Stomach (tissue), 9 donors: ENCODE results near the gene PPIP5K2. TPM values are rescaled to one million over a fixed set of nuclear protein-coding genes. Genes with fewer than 3 reads are reported as not detected.

Source experiments
- DNase-seq, 2 donors: peaks; one replicate each; pipeline versions ENCODE4 v3.0.0 to v3.0.0-alpha.2; 2013 to 2019
- H3K27ac ChIP-seq, 5 donors: fragments of 200-600 bp in 4 of 5; sonication (generic) in 4 of 5; one replicate each; pipeline ENCODE4 v1.5.1; 2013 to 2019; ENCODE audit warnings: mild to moderate bottlenecking in 1 of 5, moderate library complexity in 1 of 5
- H3K27me3 ChIP-seq, 3 donors: fragments of 200-600 bp; sonication (generic); one replicate each; pipeline ENCODE4 v1.5.1; 2017 to 2019; ENCODE audit warnings: mixed run types in 1 of 3
- H3K36me3 ChIP-seq, 4 donors: fragments of 200-600 bp; sonication (generic); 1 replicate in 3 of 4; 2 replicates in 1 of 4; pipeline ENCODE4 v1.5.1; 2016 to 2019
- H3K4me1 ChIP-seq, 4 donors: fragments of 200-600 bp; sonication (generic); one replicate each; pipeline ENCODE4 v1.5.1; 2016 to 2019
- H3K4me3 ChIP-seq, 4 donors: fragments of 200-600 bp; sonication (generic) in 3 of 4; one replicate each; pipeline ENCODE4 v1.5.1; 2016 to 2019; ENCODE audit warnings: mild to moderate bottlenecking in 1 of 4
- H3K9me3 ChIP-seq, 4 donors: fragments of 200-600 bp; sonication (generic); one replicate each; pipeline ENCODE4 v1.5.1; 2016 to 2019
- CTCF ChIP-seq, 7 experiments: fragments of 450-650 bp in 4 of 7; fragments of 200-600 bp in 3 of 7; sonication (generic) in 3 of 7; IDR thresholded peaks; one replicate each; pipeline ENCODE4 v1.5.1; 2016 to 2019; ENCODE audit warnings: antibody characterized with exemption in 7 of 7, control low read depth in 2 of 7, mild to moderate bottlenecking in 1 of 7
- EP300 ChIP-seq: sonication (generic); formaldehyde crosslinking; IDR thresholded peaks from one replicate; pipeline ENCODE4 v1.6.1; 2017; ENCODE audit warnings: antibody characterized with exemption
- POLR2A ChIP-seq, 4 donors: fragments of 450-650 bp; IDR thresholded peaks; one replicate each; pipeline ENCODE4 v1.6.1; 2016; ENCODE audit warnings: antibody characterized with exemption in 4 of 4, control low read depth in 2 of 4, mild to moderate bottlenecking in 1 of 4, moderate library complexity in 1 of 4
- POLR2AphosphoS5 ChIP-seq, 3 donors: sonication (generic); formaldehyde crosslinking; IDR thresholded peaks; one replicate each; pipeline ENCODE4 v1.6.1; 2016; ENCODE audit warnings: antibody characterized with exemption in 3 of 3
- WGBS, 5 donors: extraction: QIAGEN DNeasy Blood & Tissue Kit in 3 of 5; methylation state at CpG; one replicate each; pipeline versions ENCODE4 v1.1.5 to v1.1.7; 2013 to 2018; 5-methylcytosine and 5-hydroxymethylcytosine counted together
- intact Hi-C: fragments of 100-400 bp; cut with DNase I; formaldehyde crosslinking; loops from one replicate; pipeline ENCODE4 v1.15.1; 2023; ENCODE audit warnings: low total_unique reads
- polyA plus RNA-seq, 3 donors: library from polyadenylated mRNA; stranded (reverse); fragments of 200-250 nt; gene quantifications; one replicate each; pipeline ENCODE4 v1.2.3, GENCODE V29; 2013
- total RNA-seq, 5 donors: library from RNA; depleted of rRNA; stranded (reverse); fragments of >200 nt; gene quantifications; one replicate each; pipeline versions ENCODE4 v1.1.0 to v1.2.3, GENCODE V29; 2014 to 2016
- donor health status: healthy with polysubstance abuse.
- donor health status: Bipolar disorder and iron deficiency.
- donor health status: healthy.

The PPIP5K2 gene
- total and polyA plus RNA-seq, 8 donors = 12.1 to 101 (median 28.2) TPM

- Histone ChIP-seq H3K27me3 (no peaks in the 10 kb centered on the region), H3K4me3 (no peak overlapping the region), H3K27ac (no peak overlapping the region), H3K9me3 (no peaks in the 10 kb centered on the region), H3K4me1 (peaks cover 0 to 38% (median 10%) of the 10 kb centered on the region in 4 donors), H3K36me3 (peaks cover 0 to 10% (median 0%) of the 10 kb centered on the region in 4 donors)
- no peak for TF ChIP-seq CTCF (IDR thresholded peaks at IDR 0.05)
- no peak for TF ChIP-seq POLR2AphosphoS5 (IDR thresholded peaks at IDR 0.05)
- TF ChIP-seq EP300 = no peak
- TF ChIP-seq POLR2A (IDR thresholded peaks at IDR 0.05) = no peak
- intact Hi-C loops = no loop called here
- no peak for DNase-seq
- 76 to 97% (median 85%) methylated on average over 2 of the region's 2 CpGs for WGBS, 5 donors
Observed at GRCh38 chr5:103127292-103127817, 7.3 kb downstream of the PPIP5K2 start.

GRCh38 chr5:103128202-103128601 lies 8.1 kb downstream of the PPIP5K2 start:
- H3K27me3 ChIP-seq = no peaks in the 10 kb centered on the region
- H3K4me1 ChIP-seq = peaks cover 0 to 30% (median 10%) of the 10 kb centered on the region in 4 donors
- DNase-seq = no peak
- intact Hi-C loops = no loop called here
- no peak overlapping the region for H3K27ac ChIP-seq
- TF ChIP-seq CTCF (IDR thresholded peaks at IDR 0.05) = no peak
- TF ChIP-seq POLR2AphosphoS5 (IDR thresholded peaks at IDR 0.05) = no peak
- no peak for TF ChIP-seq EP300
- TF ChIP-seq POLR2A (IDR thresholded peaks at IDR 0.05) = no peak
- peaks cover 0 to 10% (median 0%) of the 10 kb centered on the region in 4 donors for H3K36me3 ChIP-seq
- no peaks in the 10 kb centered on the region for H3K9me3 ChIP-seq
- H3K4me3 ChIP-seq = no peak overlapping the region

- H3K4me1 ChIP-seq = peaks cover 0 to 16% (median 2%) of the 10 kb centered on the region in 4 donors
- no peak for DNase-seq
- WGBS, 5 donors = 85 to 93% (median 88%) methylated on average over 1 of the region's 1 CpG
- intact Hi-C loops = no loop called here
- H3K4me3 ChIP-seq = no peak overlapping the region
- no peaks in the 10 kb centered on the region for H3K9me3 ChIP-seq
- no peaks in the 10 kb centered on the region for H3K27me3 ChIP-seq
- no peak for TF ChIP-seq EP300
- H3K36me3 ChIP-seq = peaks cover 0 to 29% (median 16%) of the 10 kb centered on the region in 4 donors
- no peak overlapping the region for H3K27ac ChIP-seq
Observed at GRCh38 chr5:103132684-103133083, 12.6 kb downstream of the PPIP5K2 start.

- H3K4me1 ChIP-seq = peaks cover 0 to 16% (median 2%) of the 10 kb centered on the region in 4 donors
- intact Hi-C loops = no loop called here
- TF ChIP-seq POLR2AphosphoS5 (IDR thresholded peaks at IDR 0.05) = no peak
- no peak for TF ChIP-seq EP300
- TF ChIP-seq POLR2A (IDR thresholded peaks at IDR 0.05) = no peak
- TF ChIP-seq CTCF (IDR thresholded peaks at IDR 0.05) = no peak
- 25 to 46% (median 36%) methylated on average over 2 of the region's 2 CpGs for whole genome bisulfite sequencing, 5 donors
- peaks cover 0 to 33% (median 19%) of the 10 kb centered on the region in 4 donors for H3K36me3 ChIP-seq
- H3K4me3 ChIP-seq = no peak overlapping the region
- H3K27me3 ChIP-seq = no peaks in the 10 kb centered on the region
- no peak overlapping the region for H3K27ac ChIP-seq
- H3K9me3 ChIP-seq = no peaks in the 10 kb centered on the region
- DNase-seq = no peak
Observed at GRCh38 chr5:103133231-103133630, 13.1 kb downstream of the PPIP5K2 start.

- H3K4me1 ChIP-seq = peaks cover 0 to 15% (median 0%) of the 10 kb centered on the region in 4 donors
- intact Hi-C loops = no loop called here
- H3K27ac ChIP-seq = no peak overlapping the region
- H3K27me3 ChIP-seq = no peaks in the 10 kb centered on the region
- H3K9me3 ChIP-seq = no peaks in the 10 kb centered on the region
- no peak overlapping the region for H3K4me3 ChIP-seq
- DNase-seq = no peak
- 89 to 100% (median 96%) methylated on average over 1 of the region's 1 CpG for WGBS, 5 donors
- TF ChIP-seq CTCF (IDR thresholded peaks at IDR 0.05) = no peak
- no peak for TF ChIP-seq EP300
- no peak for TF ChIP-seq POLR2A (IDR thresholded peaks at IDR 0.05)
- TF ChIP-seq POLR2AphosphoS5 (IDR thresholded peaks at IDR 0.05) = no peak
- H3K36me3 ChIP-seq = peaks cover 0 to 45% (median 38%) of the 10 kb centered on the region in 4 donors
Observed at GRCh38 chr5:103135461-103135860, 15.4 kb downstream of the PPIP5K2 start.
